C4-2B (cell line): ENCODE data around the gene CHID1.

Source experiments
- H3K27ac ChIP-seq: fragments of 450-650 bp; 2 replicates; pipeline ENCODE4 v1.5.1; 2017
- ZFX ChIP-seq: fragments of 450-650 bp; IDR thresholded peaks from 2 replicates; pipeline ENCODE4 v1.6.1; 2017
- TF ChIP-seq, protein P1 (sequence below): fragments of 450-650 bp; conservative IDR thresholded peaks from 2 replicates; pipeline ENCODE4 v1.5.1; 2017; ENCODE audit warnings: mild to moderate bottlenecking

Gene CHID1

DNA sequence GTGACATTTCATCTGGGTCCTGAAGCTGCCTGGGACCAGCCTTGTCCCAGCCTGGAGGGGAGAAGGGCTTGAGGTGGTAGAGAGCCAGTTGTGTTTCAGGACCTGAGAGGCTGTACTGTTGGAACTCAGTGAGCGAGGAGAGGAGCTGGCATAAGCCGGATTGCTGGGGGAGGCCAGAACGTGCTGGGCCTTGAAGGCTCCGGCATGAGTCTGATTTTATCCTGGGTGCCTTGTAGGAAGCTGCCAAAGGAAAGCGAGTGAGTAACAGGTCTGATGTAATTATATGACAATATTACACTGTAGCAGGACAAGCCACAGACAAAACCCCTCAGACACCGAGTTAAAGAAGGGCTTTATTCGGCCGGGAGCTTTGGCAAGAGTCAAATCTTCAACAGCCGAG is 32.2 kb upstream of the CHID1 start:
- no peak overlapping the region for H3K27ac ChIP-seq

DNA sequence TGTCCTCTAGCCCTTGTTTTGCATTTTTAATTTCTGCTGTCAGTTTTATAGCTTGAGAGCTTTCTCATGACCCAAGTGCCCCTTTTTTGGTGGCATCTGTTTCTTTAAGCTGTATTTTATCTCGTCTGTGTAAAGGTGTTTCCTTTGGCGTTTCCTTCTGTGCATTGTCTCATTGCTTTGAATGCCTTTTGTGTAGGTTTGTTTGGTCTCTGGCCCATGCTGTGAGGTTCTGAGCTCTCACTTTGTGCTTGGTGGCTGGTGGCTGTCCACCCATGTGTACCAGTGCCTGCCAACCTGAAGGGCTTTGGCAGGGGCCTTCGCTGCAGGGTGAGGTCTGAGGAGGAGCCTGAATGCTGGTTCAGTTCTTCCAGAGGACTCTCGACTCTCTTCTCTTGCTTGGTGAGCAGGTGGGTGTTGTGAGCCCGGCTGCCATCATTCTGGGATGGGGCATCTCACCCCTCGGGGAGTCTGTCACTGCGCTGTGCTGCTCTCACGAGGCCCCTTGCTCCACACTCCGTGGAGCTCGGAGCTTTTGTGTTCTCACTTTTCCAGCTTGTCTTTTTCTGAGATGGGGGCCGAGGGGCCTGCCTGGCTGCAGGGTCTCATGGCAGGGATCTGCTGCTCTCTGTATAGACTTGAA is 30.0 kb upstream of the CHID1 start:
- H3K27ac ChIP-seq: no peak overlapping the region
- no peak for TF ChIP-seq ZFX
- TF ChIP-seq, protein P1, sequence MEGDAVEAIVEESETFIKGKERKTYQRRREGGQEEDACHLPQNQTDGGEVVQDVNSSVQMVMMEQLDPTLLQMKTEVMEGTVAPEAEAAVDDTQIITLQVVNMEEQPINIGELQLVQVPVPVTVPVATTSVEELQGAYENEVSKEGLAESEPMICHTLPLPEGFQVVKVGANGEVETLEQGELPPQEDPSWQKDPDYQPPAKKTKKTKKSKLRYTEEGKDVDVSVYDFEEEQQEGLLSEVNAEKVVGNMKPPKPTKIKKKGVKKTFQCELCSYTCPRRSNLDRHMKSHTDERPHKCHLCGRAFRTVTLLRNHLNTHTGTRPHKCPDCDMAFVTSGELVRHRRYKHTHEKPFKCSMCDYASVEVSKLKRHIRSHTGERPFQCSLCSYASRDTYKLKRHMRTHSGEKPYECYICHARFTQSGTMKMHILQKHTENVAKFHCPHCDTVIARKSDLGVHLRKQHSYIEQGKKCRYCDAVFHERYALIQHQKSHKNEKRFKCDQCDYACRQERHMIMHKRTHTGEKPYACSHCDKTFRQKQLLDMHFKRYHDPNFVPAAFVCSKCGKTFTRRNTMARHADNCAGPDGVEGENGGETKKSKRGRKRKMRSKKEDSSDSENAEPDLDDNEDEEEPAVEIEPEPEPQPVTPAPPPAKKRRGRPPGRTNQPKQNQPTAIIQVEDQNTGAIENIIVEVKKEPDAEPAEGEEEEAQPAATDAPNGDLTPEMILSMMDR: no peak

More for the DNA sequence above, 32.2 kb upstream of the CHID1 start:
- TF ChIP-seq, protein P1: no peak
- no peak for TF ChIP-seq ZFX

GRCh38 chr11:937841-938261 is 27.2 kb upstream of the CHID1 start:
- H3K27ac ChIP-seq: no peak overlapping the region

DNA sequence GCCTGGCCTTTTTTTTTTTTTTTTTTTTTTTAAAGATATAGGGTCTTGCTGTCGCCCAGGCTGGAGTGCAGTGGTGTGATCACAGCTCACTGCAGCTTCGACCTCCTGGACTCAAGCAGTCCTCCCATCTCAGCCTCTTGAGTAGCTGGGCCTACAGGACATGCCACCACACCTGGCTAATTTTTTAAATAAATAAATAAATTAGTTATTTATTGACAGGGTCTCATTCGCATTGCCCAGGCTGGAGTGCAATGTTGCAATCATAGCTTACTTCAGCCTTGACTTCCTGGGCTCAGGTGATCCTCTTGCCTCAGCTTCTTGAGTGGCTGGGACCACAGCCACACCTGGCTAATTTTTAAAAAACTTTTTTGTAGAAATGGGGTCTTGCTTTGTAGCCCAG is 25.6 kb upstream of the CHID1 start:
- no peak overlapping the region for H3K27ac ChIP-seq
- TF ChIP-seq, protein P1: no peak

More at GRCh38 chr11:937841-938261, 27.2 kb upstream of the CHID1 start:
- TF ChIP-seq, protein P1: no peak
- no peak for TF ChIP-seq ZFX

DNA sequence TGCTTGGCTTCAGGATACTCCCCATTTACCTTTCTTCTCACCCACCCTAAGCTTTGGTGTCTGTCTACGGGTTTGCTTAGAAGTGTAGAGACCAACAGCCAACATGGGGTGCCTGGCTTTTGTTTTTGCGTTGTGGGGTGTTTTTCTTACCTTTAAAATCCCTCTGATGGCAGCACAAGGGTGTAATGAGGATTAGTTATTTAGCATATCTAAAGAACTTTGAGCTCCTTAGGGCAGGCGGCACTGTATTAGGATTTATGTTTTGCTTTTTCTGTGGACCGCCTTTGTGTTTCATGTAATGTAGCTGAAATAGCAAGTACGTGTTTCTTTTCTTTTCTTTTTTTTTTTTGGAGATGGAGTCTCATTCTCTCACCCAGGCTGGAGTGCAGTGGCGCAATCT is 23.9 kb upstream of the CHID1 start:
- TF ChIP-seq ZFX: no peak
- TF ChIP-seq, protein P1: no peak

GRCh38 chr11:933936-934335 is 23.3 kb upstream of the CHID1 start:
- TF ChIP-seq ZFX: no peak
- TF ChIP-seq, protein P1: no peak

More for the DNA sequence above, 23.9 kb upstream of the CHID1 start:
- H3K27ac ChIP-seq: no peak overlapping the region

DNA sequence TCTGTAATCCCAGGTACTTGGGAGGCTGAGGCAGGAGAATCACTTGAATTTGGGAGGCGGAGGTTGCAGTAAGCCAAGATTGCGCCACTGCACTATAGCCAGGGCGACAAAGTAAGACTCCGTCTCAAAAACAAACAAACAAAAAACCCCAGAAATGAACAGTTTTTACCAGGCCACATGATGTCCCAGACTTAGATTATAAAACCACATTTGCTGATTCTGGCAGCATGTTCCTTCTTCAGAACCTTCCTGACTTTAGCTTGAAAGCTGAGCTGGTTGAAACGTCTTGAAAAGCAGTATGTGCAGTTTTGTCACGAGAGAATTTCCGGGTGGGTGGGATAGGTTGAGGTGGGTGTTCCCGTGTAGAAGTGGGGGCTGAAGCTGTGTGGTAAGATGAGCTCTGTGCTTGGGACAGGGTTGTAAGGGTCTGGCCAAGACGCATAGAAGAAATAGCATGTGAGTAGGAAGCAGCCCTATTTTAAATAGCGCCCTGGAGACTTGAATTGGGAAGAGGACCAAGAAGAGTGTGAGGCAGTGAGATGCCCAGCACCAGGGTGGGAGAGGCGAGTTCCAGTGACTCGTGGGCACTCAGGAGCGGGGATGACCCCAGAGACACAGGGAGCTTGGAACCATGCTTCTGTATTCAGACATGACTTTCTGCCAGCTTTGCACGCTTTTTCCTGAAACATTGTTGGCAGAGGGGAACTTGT is 22.7 kb upstream of the CHID1 start:
- H3K27ac ChIP-seq: no peak overlapping the region
- no peak for TF ChIP-seq ZFX
- TF ChIP-seq, protein P1: no peak

More at GRCh38 chr11:933936-934335, 23.3 kb upstream of the CHID1 start:
- H3K27ac ChIP-seq: no peak overlapping the region
